ENCODE results near the gene ADGRB3.
"Not testable (repeated sequence)": the region's sequence is repeated elsewhere in the genome, so short reads cannot be mapped to it uniquely, and the experiment has no call there.

Gene ADGRB3

DNA sequence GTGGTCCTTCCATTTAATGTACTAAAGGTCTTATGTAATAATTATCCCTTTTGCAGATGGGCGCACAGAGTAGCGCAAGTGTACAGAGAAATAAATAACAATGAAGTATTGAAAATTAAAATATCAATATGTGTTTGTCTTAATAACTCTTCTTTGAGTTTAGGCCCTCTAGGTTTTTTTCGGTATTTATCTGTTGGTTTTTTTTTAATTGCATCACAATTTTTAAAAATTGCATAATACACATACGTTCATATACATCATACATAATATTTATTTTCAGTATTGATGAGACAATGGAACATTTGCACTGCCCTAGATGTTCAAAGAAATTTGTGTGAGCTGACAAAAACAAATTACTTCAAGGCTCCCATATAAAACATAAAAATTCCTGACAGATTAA lies 15.1 kb downstream of the ADGRB3 start:
- DNase-seq, result no peak

DNA sequence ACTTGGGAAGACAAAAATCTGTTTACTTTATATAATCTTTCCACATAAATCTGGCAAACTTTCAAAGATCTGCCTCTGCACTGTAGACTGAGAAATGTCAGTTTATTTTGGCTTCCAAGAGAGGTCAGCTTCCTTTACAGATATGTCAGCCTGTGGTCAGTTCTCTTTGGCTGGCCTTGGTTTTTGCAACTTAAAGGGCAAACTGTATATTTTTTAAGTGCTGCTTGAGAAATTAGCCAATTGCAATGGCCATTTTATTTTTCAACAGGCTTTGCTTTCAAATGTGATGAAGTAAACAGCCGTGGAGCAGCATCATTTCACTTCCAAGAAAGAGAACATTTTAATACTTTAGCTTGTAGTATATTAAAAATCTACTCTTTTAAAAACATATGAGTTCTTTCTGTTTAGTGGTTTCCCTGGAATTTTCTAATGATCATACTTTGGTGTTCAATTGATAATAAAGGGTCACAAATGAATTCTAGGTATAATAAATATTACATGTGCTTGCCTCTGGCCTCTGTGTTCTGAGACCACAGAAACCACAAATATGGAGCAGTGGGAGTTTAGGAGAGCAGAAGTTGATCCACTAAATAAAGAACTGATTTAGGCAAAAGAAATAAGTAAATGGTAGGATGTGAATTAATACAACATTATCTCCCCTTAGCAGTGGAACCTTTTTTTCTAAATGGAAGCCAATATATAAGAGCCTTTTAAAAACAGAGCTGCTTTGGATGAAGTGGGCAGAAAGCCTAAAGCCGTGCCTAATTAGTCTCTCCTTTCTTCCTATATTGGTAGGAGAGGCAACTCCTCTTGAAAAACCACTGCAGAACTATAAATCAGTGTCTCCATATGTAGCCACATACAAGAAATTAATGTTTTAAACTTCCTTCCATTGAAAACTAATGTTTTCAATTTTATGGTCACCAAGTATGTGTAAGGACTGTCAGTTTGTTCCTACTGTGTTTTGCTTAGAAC lies 16.2 kb downstream of the ADGRB3 start:
- no peak for DNase-seq

DNA sequence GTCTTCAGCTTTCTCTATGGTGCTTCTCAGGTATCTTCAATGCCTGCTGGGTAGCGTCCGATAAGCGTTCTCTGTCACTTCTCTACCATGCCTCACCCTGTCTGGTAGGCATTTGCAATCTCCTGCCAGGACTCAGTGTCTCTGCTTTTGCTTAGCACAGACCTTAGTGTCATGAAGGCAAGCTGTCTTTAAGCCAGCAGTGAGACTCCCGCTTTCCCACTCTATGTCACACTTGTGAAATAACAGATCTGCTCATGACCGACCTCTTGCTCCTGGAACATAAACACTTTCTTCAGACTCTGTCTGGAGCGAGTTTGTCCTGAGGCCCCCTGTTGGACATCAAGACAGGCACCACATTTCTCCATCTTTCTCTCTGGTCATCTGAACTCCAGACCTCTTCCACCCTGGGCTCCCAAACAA lies 17.0 kb downstream of the ADGRB3 start:
- no peak for DNase-seq

DNA sequence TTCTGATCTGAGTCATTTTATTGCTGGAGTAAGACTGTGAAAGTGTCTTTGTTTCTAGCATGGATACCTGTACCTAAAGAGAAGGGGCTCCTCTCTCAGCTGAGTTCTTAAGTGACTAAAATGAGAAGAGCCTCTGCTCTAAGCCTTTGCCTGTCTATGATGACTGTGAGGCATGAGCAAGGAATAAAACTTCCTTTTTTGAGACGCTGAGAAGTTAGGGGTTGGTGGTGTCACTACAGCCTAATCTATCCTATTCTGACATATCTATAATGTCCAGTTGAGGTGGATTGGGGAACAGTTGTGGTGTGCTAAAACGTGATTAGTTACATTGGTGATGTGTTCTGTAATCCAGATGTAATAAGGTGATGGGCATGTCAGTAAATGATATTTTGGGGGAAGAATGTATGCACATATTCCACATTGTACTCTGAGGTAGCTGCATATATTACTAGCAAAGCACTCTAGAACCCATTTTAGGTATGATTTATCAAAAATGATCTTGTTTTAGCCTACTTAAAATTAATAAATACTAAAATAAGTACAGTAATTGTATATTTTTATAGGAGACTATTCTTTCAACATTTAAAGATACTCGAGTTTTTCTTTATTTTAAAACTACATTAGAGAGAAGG lies 18.1 kb downstream of the ADGRB3 start:
- no peak for DNase-seq

DNA sequence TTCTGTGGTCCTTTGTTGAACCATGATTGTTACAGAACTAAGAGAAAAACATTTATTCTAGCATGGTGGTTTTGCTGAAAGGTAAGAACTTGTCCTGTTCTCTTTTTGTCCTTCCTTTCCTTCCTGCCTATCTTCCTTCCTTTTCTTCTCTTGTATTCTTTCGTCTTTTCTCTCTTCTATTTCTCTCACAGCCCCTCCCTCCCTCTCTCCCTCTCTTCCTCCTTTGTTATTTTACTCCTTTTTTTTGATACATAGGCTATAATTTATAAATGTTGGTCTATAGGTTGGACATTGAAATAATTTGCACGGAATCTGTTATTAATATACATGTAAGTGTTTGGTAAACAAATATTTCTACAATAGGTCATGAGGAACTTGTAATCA lies 18.6 kb downstream of the ADGRB3 start:
- DNase-seq, result no peak

DNA sequence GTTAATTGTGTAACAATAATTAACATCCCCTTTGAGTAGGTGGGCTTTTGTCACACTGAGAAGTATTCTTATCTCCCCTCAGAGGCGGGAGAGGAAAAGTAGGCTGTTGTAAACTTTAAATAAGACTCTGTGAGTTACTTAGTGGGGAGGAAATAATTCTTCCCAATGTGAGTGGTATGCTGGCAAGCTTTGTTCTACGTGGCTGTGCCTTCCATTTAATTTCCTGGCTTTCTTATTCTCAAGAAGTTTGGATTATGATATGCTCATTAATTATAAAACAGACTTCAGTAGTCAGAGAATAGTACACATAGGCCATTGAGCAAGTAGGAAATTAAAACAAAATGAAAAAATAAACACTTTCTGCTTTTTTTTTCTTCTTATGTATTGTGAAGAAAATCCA lies 19.1 kb downstream of the ADGRB3 start:
- DNase-seq, result no peak

DNA sequence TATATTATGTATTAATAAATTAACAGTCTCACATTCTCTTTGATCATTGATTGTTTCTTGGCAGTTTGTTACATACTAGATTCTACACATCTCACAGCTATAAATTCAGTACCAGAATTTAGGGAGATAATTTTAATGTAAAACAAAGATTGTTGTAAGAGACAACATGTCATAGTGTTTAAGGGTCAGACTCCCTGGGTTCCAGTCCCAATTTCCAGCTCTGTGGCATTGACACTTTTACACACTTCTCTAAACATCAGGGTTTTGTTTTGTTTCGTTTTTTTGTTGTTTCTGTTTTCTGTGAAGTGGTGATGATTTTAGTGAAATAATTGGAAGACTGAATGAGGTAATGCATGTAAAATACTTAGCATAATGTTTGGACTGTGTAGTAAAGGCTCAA lies 19.9 kb downstream of the ADGRB3 start:
- no peak for DNase-seq

DNA sequence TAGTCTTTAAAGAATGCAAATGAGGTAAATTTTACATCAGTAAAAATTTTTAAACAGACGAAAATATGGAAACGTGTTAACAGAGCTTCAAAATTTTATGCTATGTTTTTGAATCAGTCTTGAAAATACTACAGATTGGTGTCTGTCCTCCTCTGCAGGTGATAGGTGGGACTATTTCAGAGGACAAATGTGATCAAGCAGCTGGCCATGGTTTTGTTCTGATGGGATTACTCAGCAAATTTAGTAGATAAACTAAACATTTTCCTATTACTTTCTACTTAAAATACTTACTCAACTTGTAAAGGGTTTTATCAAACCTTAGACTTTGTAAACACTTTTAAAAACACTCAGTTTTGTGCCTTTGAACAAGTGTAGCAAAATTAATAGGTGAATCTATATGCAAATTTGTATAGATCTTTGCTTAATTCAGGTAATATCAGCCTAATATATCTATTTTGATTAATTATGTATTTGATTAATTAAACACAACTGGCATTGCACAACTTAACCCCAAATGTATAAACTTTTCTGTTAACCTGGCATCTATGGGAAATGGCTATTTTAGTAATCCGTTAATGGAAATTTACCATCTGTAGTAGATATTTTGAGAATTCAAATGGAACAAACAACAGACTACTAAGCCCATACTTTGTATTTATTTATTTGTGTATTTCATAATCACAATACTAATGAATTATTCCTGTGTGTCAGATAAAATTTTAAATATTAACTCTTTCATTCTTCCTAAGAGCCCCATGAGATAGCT lies 22.5 kb downstream of the ADGRB3 start:
- no peak for DNase-seq

DNA sequence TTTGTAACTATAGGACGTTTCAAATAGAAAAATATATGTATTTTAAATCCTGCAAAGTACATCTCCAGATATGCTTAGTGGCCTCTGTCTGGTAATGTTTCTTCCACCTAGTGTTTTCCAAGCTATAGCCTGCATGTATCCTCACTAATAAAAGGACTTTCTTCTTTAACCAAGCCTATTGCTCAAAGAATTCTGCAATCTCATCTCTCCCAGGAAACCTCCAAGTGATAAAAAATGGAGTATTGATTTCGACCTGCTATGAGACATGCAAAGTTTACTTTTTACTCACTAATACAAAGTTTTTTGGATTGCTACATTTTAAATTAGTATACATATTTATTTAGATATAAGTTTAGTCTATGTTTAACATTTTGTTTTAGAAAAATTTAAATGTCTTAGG lies 23.3 kb downstream of the ADGRB3 start:
- no peak for DNase-seq

DNA sequence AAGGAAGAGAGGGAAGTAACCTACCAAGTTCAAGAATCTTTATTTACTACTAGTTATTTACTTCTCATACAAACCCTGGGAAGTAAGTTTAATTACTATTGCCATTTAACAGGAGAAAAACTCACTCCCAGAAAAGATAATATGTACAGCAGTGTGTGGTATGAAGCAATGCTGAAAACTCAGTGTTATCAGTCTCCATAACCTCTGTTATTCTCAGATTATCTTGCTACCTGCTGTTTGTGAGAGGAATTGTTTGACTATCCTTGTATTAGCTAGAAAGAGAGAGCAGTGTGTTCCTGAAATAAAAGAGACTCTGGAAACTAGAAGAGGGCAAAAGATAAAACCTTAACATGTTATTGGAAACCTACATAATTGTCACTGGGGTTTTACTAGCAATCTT lies 38.2 kb downstream of the ADGRB3 start:
- DNase-seq, result no peak

DNA sequence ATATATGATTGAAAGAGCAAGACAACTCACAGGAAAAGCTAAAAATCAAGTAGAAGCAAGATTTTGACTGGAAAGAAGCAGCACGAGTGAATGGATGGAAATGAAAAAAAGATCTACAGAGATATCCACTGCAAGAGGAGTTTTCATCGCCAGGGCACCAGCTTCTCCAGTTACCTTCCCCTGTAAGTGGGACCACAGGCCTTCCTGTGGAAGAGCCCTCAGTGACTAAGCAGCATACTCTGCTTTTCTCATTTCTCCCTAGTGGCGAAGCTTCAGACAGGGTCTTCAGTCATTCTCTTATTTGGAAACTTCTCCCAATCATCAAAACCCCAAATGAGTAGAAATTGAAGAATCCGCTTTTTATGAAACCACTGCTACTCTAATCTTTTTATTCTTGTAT lies 40.5 kb downstream of the ADGRB3 start:
- no peak for DNase-seq

DNA sequence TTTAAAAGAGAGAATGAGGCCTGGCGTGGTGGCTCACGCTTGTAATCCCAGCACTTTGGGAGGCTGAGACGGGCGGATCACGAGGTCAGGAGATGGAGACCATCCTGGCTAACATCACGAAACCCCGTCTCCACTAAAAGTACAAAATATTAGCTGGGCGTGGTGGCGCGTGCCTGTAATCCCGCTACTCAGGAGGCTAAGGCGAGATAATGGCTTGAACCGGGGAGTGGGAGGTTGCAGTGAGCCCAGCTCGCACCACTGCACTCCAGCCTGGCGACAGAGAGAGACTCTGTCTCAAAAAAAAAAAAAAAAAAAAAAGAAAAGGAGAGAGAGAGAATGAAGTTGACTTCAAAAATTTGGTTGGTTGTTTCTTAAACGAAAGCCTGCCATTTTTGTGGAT lies 41.0 kb downstream of the ADGRB3 start:
- not testable (repeated sequence) for DNase-seq

DNA sequence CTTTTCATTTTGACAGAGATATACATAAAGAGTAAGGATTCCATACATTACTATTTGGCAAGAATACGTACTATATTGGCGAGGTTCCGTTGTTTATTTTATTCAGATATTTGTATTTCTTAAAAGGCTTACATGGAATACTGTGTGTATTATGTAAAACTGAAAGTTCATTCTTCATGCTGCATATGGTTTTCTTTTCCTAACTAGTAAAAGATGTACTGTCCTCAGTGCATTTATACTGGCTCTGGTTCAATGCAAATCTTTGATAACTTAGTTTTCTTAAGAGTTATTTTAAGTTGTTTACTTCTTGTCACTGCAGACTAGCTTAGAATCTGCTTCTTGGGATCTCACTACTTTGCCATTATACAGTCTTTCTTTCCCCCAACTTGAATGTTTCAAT lies 42.0 kb downstream of the ADGRB3 start:
- DNase-seq, result no peak

DNA sequence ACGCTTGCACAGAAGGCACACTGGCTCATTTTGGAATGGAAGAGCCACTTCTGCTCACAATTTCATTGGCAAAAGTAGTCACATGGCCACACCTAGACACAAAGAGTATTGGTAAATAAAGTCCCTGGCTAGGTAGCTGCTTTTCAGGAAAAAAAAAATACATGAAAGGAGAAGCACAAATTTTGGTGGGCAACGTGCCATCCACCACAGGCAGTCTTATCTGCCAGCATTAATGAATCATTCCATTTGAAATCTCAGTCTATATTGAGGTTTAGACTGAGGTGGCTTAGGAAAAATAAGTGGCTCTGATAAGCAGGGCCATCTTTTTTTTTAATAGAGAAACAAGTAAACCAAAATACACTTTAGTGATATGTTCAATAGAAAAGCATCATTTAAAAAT lies 44.3 kb downstream of the ADGRB3 start:
- DNase-seq, result no peak

DNA sequence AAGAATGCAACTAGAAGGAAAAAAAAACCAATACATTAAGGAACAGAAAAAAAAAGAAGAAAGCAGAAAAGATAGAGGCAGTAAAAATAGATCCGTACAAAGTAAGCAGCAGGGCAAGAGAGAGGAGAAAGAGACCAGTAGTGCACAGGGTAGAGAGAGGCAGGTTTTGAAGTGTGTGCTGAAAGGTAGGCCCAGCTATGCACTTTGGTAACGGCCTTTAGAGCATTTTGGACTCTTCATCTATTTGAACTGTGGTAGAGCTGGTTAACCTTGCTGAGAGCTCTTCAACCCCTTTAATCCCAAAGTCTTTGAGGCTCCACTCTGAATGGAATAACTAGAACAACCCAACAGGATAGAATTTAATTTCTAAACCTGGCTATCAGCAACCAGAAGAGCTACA lies 45.2 kb downstream of the ADGRB3 start:
- DNase-seq, result no peak

DNA sequence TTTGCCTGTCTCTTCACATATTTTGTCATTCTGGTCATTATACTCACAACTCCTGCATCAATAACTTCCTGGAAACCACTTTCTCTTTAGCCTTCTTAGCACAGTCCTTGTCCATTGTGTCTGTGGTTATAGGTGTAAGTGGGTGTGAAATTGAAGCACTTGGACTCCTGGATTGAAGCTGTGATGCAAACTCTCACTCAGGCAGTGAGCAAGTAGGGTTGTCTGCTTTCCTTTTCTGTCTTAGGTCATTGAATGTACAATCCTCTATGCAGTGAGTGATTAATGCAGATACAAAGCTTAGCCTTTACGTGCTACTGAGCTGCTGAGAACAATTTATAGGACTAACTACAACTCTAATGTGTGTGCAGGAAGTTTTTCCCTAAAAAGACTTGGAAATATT lies 54.8 kb downstream of the ADGRB3 start:
- DNase-seq, result no peak

DNA sequence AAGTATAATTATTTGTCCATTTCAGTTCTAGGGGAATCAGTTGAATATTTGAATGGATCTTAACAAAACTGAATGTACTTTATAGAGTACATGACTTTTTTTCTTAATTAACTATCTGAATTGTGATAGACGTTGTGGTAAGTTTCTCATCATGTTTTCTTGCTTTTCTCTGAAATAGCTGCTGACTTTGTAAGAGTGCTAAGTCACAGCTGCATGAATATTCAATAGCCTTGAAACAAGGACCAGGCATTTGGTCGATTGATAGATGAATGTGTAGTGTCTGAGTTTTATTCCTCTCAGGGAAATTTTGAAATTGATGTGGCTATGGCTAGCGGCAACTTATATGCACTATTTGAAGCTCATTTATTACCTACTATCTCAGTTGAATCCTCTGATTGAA lies 56.0 kb downstream of the ADGRB3 start:
- no peak for DNase-seq

DNA sequence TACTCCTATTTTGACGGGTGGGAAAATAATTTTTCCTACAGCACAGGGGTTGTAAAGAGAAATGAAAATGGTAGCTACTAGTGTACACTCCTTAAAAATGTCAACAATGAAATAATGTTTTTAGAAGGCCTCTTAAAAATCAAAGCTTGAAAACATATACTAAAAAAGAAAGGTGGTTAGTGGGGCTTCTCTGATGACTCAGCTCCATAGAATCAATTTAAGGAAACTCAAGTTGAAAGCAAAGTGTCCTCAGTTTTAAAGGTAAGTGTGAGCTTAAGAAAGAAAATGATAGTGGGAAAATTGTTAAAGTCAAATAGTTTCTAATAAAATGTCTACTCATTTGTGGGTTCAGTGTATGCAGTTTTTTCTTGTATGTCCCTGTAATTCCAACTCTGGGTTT lies 58.2 kb downstream of the ADGRB3 start:
- DNase-seq, result no peak

DNA sequence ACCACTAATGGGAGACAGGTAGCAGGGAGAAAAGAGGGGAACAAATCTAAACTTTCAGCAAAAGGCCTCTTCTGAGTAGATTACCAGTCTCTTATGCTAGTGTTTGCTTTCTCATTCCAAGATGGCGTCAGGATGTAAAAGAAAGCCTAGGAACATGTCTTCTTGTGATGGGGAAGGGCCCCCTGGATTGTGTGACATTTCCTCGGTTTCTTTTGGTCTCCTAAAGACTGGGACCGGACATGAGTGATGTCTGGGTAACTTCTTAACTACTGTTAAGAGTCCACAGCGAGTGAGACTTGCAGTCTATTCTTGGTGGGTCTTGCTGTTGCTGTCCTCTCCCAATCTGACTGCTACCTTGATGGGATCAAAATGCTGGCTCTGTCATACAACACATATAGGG lies 60.3 kb downstream of the ADGRB3 start:
- DNase-seq, result no peak

DNA sequence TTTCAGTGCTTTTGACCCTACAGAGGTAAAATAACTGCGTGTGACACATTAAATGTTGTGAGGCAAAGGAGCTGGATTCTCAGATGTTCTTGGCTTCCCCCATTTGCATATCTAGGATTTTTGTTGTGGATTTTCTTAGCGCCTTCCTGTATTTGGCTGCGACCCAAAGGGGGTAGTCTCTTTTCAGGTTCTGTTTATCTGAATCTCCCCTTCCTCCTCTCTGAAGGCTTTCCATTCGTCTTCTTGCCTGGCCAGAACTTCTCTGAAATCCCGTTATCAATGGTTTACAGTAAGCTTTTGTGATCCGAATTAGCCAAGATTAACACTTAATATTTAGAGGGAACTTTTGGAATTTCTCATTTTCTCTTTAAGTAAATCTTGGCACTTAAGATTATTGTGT lies 60.8 kb downstream of the ADGRB3 start:
- no peak for DNase-seq

DNA sequence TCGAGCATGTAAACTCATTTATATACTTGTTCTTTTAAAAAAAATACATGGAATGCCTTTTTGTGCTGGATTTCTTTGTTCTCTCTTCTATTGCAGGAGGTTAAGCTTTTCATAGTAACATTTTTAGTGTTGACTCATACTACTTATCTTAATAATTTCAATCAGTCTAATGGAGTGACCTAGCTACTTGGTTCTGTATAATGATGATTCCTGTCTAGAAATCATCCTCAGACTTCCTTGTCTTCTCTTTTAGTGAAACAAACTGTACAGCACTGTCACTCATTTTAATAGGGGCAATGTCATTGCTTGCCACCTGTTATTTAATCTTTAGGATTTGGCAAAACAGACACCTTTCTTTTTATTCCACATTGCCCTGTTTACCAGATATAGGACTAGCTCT lies 62.3 kb downstream of the ADGRB3 start:
- no peak for DNase-seq

DNA sequence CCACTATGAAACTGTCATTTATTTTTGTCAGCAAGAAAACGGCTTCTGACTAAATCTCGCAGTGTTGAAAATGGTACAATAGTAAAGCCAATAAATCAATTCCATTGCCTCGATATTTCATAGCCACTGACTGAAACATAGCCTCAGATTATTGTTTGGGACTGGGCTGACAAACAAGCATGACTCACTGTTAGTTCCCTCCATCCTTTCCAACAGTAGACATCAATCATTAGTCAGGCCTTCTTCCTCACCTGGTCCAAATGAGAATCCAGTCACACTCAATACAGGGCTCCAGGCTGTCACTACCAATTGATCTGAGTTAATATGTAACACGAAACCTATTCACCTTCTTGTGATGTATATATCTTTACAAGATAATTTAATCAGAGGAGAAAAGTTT lies 66.1 kb downstream of the ADGRB3 start:
- no peak for DNase-seq

DNA sequence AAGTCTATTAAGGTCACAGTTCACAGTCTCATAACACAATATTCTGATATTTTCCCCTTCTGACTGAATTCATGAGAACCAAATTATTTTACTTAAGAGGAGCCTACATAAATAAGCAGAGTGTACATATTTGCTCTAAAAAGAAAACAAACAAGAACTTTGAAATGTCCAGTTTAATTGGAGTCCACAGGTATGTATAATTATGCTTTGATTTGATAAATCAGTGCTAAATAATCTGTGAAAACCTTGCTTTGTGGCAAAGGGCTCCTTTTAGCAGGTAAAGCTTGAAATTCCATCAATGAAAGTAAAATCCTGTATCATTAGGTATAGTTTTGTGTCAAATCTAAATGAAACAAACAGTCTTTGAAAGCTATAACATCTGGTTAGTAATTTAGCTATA lies 69.4 kb downstream of the ADGRB3 start:
- DNase-seq, result no peak

DNA sequence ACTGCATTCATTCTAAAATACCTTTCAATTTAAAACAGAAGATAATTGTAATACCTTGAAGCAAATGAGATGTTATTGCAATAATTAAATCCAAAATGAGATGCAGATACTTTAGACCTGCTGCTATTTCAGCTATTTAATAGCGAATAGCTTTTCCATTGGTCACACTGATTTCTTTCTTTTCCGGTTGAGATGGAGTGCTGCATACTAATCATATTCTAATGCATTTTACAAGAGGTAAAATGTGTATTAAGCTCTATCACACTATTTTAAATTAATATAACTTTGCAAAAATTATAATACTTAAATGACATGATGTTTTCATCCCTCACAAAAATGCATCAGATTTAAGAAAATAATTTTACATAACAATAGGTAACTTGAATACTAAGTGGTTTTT lies 74.0 kb downstream of the ADGRB3 start:
- no peak for DNase-seq

Data from T-helper 1 cell (primary cell).